Measurements from ENCODE around the gene CDYL.

GRCh38 chr6:4760773-4761172 is 15.4 kb upstream of the CDYL start:
- no peak for TF ChIP-seq CTCF (IDR thresholded peaks at IDR 0.05; ENCODE audit: low read length)
- no peak for TF ChIP-seq EZH2 (IDR thresholded peaks at IDR 0.05; ENCODE audit: borderline replicate concordance, low read length)
